DMS153 treated with DMSO at 0.1 percent for 48 hours (cell line): Measurements from ENCODE around the gene UQCC2.

Experiments used
- DNase-seq: peaks from one replicate; lab custom pipeline; 2025; ENCODE audit not compliant: unreplicated experiment; lab: John Stamatoyannopoulos, UW

Gene UQCC2

GRCh38 chr6:33658982-33659689, 52.4 kb downstream of the UQCC2 start:
- DNase-seq: no peak

GRCh38 chr6:33656844-33657243, 54.7 kb downstream of the UQCC2 start:
- DNase-seq: no peak

GRCh38 chr6:33654831-33655554, 56.5 kb downstream of the UQCC2 start:
- no peak for DNase-seq

GRCh38 chr6:33652002-33652401, 59.5 kb downstream of the UQCC2 start:
- no peak for DNase-seq

- DNase-seq: no peak
These were observed 60.1 kb downstream of the UQCC2 start for GRCh38 chr6:33651403-33651802.
